ENCODE data around the gene MRPS35.
"Not testable (repeated sequence)": the region's sequence is repeated elsewhere in the genome, so short reads cannot be mapped to it uniquely, and the experiment has no call there.

Gene MRPS35

DNA sequence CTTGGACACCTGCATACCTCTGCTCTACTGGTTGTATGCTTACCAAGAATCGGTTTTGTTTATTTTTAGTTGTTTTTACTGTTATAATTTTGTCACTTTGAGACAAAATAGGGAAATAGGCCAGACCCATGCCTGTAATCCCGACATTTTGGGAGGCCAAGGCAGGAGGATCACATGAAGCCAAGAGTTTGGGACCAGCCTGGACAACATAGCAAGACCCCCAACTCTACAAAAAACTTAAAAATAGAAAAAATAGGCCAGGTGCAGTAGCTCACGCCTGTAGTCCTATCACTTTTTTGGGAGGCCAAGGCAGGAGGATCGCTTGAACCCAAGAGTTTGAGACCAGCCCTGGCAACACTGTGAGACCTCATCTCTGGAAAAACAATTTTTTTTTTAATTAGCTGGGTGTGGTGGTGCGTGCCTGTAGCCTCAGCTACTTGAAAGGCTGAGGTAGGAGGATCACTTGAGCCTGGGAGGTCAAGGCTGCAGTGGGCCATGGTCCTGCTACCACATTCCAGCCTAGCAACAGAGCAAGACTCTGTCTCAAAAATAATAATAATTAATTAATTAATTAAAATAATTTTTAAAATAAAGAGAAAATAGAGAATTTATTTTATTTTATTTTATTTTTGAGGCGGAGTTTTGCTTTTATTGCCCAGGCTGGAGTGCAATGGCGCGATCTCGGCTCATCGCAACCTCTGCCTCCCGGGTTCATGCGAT, 1.3 kb upstream of the MRPS35 start:
- DNase-seq (ENCODE audit: low read depth): no peak

DNA sequence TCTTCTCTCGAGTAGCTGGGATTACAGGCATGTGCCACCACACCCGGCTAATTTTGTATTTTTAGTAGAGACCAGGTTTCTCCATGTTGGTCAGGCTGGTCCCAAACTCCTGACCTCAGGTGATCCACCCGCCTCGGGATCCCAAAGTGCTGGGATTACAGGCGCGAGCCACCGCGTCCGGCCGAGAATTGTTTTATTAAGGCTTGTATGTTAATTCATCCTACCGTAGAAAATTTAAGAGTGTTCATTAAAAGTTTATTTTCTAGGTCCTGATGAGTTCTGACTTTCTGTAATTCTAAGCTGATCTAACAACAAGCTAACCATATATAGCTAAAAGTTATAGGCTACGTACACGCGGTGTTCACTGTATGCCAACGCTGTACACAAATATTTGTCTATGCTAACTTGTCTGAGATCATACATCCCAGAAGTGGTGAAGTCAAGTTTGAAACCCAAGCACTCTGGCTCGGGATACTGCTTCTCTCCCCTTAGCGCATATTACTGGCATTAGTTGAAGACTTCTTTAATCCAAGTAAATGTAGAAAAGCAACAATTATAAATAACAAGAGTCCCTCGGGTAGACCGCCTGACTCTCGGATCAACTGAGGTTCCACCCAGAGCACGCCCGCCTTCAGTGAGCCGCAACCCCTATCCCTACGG, 570 bp upstream of the MRPS35 start:
- no peak for DNase-seq (ENCODE audit: low read depth)

DNA sequence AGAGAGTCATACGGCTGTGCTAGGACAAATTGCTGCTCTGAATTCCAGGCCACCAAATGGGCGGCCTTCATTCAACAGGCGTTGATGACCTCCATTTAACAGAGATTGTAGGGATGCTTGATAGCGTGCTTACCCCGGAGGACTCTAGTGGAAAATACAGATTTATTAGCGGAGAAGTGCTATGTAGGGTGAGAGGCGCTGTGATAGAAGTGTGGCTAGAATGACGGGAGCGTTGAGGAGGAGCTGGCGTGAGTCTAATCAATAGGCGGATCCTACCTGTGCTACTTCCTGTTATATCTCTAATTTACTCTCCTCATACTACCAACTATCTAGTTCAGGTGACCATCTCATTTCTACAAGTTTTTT, 668 bp downstream of the MRPS35 start:
- no peak for DNase-seq (ENCODE audit: low read depth)

DNA sequence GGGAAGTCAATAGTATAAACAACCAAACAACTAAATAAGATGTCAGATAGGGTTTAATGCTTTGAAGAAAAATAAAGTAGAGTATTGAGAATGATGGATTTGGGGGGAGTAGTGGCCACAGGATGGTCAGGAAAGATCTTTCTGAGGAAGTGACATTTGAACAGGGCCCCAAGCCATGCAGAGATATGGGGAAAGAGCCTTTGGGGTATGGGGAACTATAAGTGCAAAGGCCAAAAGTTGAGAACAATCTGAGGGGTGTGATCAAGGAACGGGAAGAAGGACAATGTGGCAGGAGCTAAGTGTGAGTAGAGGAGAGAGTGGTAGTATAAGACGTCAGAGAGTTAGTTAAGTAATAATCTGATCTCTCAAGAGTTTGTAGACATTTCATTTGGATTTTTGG, 1.3 kb downstream of the MRPS35 start:
- no peak for DNase-seq (ENCODE audit: low read depth)

DNA sequence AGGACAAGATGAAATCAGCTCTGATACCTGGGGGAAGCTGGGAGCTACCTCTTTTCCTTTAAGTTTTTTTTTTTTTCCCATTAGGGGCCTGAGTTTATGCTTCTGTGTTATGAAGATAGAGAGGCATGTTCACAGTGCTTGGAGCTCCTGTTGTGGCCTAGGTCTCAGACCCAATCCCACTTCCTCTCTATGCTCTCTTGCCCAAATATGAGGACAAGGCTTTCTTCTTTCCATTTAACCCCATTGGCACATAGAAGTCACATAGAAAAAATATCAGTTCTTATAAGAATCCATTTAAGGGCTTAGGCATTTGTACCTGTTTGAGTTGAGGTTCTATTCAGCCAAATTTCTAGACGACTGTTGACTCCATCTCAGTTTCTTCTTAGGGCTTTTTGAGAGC, 12.6 kb downstream of the MRPS35 start:
- no peak for DNase-seq (ENCODE audit: low read depth)

DNA sequence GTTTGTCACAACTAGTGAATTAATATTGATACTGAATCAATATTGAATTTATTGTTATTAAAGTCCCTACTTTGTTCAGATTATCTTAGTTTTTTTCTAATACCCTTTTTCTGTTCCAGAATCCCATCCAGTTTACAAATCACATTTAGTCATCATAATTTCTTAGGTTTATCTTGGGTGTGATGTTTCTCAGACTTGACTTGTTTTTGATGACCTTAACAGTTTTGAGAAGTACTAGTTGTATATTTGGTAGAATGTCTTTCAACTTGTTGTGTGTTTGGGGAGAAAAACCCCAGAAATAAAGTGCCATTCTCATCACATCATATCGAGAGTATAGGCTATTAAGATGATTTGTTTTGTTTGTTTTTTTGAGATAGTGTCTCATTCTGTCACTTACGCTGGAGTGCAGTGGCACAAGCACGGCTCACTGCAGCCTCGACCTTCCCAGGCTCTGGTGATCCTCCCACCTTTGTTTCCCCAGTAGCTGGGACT, 19.5 kb downstream of the MRPS35 start:
- DNase-seq (ENCODE audit: low read depth): no peak

DNA sequence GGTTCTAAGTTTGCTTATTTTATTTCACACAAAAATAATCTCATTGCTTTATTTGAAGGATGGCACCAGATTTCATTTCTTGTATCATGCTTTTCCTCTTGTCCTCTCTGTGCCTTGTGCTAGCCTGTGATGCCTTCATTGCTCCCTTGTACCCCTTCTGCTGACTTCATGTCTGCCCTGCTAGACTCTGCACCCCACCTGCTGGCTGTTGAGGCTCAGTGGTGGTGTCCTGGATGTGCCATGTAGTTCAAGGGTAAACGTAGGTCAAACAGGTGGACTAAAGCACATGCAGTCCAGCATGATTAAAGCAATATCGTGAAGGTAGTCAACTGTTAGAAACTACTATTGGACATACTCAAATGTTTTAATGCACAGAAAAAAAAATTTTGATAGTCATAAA, 21.6 kb downstream of the MRPS35 start:
- no peak for DNase-seq (ENCODE audit: low read depth)

DNA sequence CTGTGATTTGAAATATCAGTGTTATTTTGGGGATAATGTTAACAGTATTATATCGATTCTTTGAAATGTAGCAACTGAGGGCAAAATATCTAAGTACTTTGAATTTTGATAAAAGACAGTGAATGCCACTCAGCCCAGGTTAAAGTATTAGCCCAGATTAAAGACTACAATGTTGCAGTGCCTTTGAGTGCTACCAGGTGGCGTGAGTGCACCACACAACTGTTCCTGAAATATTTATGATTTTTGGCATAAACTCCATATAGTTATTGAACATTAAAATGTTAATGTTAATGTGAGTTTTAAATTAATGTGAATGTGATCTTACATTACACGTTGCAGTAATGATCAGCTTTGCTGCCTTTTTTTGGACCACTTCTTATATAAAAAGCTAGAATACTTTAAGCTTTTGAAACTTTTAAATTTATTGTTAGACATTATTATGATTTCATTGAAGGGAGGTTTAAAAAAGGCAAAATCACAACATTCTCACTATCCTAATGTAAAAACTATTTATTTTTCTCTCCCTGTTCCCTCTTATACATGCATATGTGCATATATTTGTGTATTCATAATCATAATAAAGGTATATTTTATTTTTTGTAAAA, 22.5 kb downstream of the MRPS35 start:
- no peak for DNase-seq (ENCODE audit: low read depth)

DNA sequence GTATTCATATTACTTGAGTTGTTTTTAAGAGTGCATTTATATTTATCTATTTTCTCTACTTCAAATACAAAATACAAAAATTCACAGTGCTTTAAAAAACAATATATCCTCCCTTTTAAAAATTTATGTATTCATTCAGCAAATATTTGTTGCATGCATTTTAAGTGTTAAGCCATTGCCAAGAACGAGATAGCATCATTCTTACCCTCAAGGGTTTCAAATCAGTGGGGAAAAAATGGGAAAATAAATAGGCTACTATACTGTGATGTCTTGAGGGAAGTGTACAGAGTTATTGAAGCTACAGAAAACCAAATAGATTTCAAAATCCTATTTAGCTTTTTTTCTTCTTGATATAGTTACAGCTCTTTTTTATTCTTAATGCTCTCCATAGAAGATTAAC, 23.2 kb downstream of the MRPS35 start:
- DNase-seq (ENCODE audit: low read depth): no peak

DNA sequence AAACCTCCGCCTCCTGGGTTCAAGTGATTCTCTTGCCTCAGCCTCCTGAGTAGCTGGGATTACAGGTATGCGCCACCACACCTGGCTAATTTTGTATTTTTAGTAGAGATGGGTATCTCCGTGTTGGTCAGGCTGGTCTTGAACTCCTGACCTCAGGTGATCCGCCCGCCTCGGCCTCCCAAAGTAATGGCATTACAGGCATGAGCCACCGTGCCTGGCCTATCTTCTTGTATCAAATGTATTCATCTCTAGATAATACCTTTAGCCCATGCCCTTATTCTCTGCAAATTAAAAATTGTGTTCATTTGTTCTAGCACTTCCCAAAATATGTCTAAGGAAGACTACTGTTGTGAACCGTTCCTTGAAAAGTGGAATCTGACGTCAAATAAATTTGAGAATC, 23.7 kb downstream of the MRPS35 start:
- not testable (repeated sequence) for DNase-seq (ENCODE audit: low read depth)

DNA sequence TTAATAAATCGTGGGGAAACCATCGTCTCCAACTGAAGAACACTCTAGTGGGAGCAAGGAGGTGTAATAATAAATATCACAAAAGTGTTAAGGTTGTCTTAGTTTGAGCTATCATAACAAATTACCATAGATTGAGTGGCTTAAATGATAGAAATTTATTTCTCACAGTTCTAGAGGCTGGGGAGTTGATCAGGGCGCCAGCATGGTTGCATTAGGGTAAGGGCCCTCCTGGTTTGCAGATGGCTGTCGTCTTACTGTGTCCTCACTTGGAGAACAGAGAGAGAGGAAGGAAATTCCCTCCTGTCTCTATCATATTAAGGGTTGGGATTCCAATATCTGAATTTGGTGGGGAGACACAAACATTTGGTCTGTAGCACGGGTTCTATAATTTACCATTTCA, 33.0 kb downstream of the MRPS35 start:
- no peak for DNase-seq (ENCODE audit: low read depth)

DNA sequence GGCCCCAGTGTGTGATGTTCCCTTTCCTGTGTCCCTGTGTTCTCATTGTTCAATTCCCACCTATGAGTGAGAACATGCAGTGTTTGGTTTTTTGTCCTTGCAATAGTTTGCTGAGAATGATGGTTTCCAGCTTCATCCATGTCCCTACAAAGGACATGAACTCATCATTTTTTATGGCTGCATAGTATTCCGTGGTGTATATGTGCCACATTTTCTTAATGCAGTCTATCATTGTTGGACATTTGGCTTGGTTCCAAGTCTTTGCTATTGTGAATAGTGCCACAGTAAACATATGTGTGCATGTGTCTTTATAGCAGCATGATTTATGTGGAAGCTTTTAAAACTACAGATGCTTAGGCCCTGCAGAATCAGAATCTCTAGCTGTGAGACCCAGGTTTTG, 35.1 kb downstream of the MRPS35 start:
- not testable (repeated sequence) for DNase-seq (ENCODE audit: low read depth)

DNA sequence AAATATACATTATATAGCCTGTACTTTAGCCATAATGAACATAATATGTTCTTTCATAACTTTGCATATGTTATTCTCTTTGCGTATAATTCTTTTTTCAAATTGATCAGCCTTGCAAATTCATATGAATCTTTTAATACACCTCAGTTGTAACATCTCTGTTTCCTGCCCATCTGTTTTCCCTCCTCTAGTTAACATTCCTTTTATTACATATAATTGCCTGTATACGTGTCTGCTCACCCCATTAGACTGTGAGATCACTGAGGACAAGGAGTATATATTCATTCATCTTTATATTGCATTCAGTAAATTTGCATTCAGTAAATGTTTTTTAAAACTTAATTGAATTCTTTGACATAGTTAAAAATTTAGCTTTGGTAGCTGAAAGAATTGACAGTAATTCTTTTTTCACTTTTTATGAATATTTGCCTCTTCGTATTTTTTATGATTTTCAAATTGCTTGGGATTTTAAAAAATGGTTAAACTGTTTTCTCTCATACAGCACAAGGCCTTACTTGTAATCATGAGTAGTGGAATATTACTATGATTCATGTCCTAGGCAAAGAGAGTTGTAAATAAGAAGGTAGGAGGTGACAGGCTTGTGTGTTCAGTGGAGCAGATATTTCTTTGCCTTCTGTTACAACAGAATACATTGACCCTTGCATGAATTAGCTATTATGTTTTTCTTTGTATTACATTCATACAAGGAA, 36.6 kb downstream of the MRPS35 start:
- DNase-seq (ENCODE audit: low read depth): no peak

DNA sequence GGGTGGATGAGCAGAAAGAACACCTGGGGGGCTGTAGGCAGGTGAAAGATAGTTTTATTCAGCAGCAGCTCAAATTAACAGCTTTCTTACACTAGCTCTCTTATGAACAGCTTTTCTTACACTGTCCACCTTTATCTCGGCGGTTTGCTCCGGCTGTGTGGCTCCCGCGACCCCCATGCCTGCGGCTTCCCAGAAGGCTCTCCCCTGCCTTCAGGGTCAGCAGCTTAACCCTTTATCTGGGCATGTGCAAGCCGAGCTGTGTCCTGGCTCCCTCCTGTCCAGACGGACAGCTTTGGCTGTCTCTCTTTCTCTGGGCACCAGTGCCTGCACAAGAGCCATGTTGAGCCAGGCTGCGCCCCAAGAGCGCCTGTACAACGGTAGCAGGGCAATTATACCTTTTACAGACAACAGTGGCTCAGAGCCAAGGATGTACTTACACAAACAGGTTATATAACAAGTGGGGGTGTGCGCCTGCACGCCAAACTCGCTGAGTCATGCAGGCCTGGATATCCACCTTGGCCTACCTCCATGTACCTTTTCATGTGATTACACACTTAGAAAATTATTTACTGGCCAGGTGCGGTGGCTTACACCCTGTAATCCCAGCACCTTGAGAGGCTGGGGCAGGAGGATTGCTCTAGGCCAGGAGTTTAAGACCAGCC, 40.9 kb downstream of the MRPS35 start:
- DNase-seq (ENCODE audit: low read depth): no peak

DNA sequence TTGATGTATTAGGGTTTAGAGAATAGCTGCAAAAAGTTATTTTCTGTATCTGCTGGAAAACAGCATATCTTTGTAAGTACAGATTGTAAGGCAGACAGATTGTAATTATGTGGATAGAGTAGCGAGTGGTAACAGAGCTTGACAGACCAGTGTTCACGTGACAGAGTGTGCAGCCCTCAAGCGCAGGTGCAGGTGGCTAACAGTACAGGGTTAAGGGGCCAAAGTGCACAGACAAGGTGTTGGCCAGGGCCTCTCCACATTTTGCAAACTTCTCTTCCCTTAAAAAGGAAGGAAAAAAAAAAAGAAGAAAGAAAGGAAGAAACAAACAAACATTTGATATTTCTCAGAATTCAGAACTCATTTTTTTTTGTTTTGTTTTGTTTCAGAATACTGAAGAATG, 44.2 kb downstream of the MRPS35 start:
- DNase-seq (ENCODE audit: low read depth): no peak

DNA sequence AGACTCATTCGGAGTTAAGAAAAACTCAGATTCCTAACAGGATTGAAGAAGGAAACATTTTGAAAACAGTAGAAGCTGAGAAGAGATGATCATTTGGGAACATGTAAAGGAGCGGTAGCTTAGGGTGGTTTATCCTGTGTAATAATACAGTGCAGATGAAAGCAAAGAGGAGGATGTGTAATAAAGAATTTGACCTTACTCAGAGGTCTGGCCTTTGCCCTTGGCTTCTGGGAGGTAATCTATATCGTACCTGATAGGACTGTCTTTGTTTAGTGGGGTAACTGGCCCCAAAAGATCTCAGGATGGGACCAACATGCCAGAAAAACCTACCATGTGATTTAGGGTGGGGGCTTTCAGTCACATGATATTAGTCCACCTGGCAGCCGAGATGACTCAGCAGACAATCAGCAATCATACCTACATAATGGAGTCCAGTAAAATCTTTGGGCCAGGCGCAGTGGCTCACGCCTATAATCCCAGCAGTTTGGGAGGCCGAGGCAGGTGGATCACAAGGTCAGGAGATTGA, 46.1 kb downstream of the MRPS35 start:
- DNase-seq (ENCODE audit: low read depth): no peak

DNA sequence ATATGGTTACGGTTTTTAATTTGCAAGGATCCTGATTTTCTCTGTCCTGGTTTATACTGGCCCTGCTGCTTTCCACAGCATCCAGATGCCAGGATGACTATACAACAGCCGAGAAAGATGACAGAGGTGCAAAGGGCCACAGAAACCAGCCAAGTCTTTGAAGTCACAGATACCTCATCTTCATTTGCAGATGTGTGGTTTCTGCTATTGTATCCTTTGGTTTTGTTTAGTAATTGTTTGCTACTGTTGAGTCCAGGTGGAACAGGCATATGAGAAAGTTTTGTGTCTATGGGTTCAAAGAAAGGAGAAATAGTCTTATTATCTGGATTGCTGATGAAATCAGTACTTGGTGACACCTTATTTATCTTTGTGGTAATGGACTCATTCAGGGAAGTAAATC, 52.1 kb downstream of the MRPS35 start:
- DNase-seq (ENCODE audit: low read depth): no peak

DNA sequence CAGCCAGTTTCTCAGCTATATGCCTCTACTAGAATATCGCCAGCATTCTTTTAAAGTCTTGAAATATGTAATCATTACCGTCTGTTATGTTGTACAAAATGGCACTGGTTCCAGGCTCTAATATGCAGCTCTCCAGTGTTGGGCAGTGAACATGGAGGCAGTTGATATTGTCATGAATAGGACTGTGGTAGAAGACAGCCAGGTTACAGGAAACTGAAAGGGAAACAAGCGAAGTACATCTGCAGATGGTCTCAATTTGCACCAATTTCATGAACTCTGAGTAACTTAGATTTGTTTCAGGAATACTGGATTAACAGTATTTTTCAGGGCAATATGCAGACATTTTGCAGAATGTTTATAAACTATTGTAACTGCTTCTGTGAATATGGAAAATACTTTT, 56.0 kb downstream of the MRPS35 start:
- no peak for DNase-seq (ENCODE audit: low read depth)

DNA sequence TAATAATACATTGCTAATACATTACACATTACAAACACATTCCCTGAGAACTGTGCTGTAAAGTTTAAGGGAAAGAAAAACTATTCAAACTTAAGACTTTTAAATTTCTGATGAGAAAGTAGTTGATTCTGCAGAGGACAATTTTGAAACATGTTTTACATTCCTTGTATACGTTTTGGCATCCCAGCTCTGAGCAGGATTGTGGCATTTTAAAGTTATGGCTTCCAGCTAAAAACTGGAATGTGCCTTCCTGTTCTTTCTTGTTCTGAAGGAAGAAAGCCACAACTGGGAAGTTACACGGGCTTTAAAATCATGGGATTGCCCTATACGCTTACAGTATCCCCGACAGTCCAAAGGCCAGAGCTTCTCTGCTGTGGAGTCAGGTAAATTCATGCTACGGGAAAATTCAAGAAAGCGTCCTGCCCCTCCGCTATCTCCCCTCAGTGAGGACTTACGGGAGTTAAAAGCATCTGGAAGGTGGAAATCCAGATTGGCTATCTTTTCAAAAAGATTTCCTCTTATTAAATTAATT, 58.6 kb downstream of the MRPS35 start:
- DNase-seq (ENCODE audit: low read depth): no peak

DNA sequence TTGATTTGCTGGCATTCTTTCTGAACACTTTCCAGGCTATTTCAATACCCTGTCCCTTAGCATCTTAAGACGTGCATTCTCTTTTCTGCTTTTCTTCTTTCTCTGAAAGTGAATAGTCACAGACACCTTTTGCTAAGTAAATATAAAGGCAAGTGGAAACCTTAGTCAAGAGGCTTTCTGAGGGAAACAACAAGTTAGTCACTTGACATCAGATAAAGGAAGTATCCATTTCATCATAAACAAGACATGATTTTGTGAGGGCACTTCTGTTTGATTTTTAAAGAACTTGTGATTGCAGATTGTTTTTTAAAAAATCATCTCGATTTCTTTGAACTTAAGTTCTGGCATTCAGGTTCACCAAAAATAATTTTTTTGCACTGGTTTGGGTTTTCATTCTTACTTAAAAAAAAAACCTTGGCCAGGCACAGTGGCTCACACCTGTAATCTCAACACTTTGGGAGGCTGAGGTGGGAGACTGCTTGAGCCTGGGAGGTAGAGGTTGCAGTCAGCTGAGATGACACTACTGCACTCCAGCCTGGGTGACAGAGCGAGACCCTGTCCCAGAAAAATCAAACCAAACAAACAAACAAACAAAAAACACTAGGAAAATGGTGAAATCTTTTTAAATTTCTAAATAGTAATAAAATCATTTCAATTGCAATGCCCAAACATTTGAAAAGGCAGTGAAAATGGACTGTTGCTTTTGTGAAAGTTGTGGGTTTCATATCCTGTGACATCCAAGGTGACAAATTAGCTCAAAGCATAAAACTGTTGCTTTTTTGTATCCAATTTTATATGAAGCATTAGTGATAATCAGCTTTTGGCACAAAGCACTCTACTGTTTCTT, 61.1 kb downstream of the MRPS35 start:
- no peak for DNase-seq (ENCODE audit: low read depth)

Data from stimulated activated CD8-positive, alpha-beta memory T cell treated with anti-CD3 and anti-CD28 coated beads, Interleukin-7, amount 100 ng/mL, for 24 hours (primary cell).